SK-N-SH (cell line): ENCODE data around the gene ADAMTS17. TPM values are rescaled to one million over a fixed set of nuclear protein-coding genes. Genes with fewer than 3 reads are reported as not detected.

ENCODE experiments used
- CTCF ChIA-PET: fragments of 300-600, 350-600 bp; formaldehyde crosslinking; extraction: SDS; loops from one replicate; lab custom pipeline; 2021; lab: Yijun Ruan, JAX
- POLR2A ChIA-PET: fragments of 350-600 bp; sonication (Branson Sonifier 250); formaldehyde crosslinking; extraction: SDS; loops from one replicate; lab custom pipeline; 2020; ENCODE audit warnings: antibody characterized with exemption, inconsistent platforms; lab: Yijun Ruan, JAX
- DNase-seq: peaks from one replicate; pipeline ENCODE4 v3.0.0; 2012
- H2AFZ ChIP-seq: fragments of 200-600 bp; sonication (generic); 2 replicates; pipeline ENCODE4 v1.8.1; 2016; ENCODE audit warnings: antibody characterized with exemption, mild to moderate bottlenecking, low read depth
- H3F3A ChIP-seq: fragments of 200-600 bp; sonication (generic); replicated peaks from 2 replicates; pipeline ENCODE3; 2016; ENCODE audit warnings: antibody characterized with exemption, mild to moderate bottlenecking; ENCODE audit not compliant: insufficient read depth
- H3K27ac ChIP-seq, 2 experiments: fragments of 200-500 bp in 1 of 2; fragments of 200-600 bp in 1 of 2; sonication (Bioruptor generic) in 1 of 2; sonication (generic), shearing (Covaris generic) in 1 of 2; 2 replicates each; pipeline versions ENCODE4 v1.5.1 to v1.6.1; 2014 to 2016; ENCODE audit warnings: low read depth in 2 of 2, inconsistent platforms in 1 of 2, low read length in 1 of 2, mild to moderate bottlenecking in 1 of 2, mixed read lengths in 1 of 2
- H3K27me3 ChIP-seq: fragments of 200-600 bp; sonication (generic), shearing (Covaris generic); 2 replicates; pipeline ENCODE4 v1.6.1; 2016; ENCODE audit warnings: mixed run types; ENCODE audit not compliant: insufficient read depth
- H3K36me3 ChIP-seq, 2 experiments: fragments of 200-500 bp in 1 of 2; fragments of 200-600 bp in 1 of 2; sonication (Bioruptor generic) in 1 of 2; sonication (generic) in 1 of 2; replicated peaks in 1 of 2; 2 replicates each; pipeline versions ENCODE3 to v1.5.1; 2014 to 2016; ENCODE audit warnings: low read length in 1 of 2, mild to moderate bottlenecking in 1 of 2; ENCODE audit not compliant: insufficient read depth in 2 of 2, control insufficient read depth in 1 of 2
- H3K4me1 ChIP-seq, 2 experiments: fragments of 200-500 bp in 1 of 2; fragments of 200-600 bp in 1 of 2; sonication (Bioruptor generic) in 1 of 2; sonication (generic), shearing (Covaris generic) in 1 of 2; 2 replicates each; pipeline versions ENCODE4 v1.5.1 to v1.6.1; 2014 to 2016; ENCODE audit warnings: low read depth in 1 of 2, low read length in 1 of 2, mixed run types in 1 of 2; ENCODE audit not compliant: insufficient read depth in 2 of 2, control insufficient read depth in 1 of 2
- H3K4me2 ChIP-seq: fragments of 200-600 bp; sonication (generic), shearing (Covaris generic); 2 replicates; pipeline ENCODE4 v1.6.1; 2017; ENCODE audit warnings: mixed run types
- H3K4me3 ChIP-seq, 2 experiments: fragments of 200-500 bp in 1 of 2; fragments of 200-600 bp in 1 of 2; sonication (Bioruptor generic) in 1 of 2; sonication (generic), shearing (Covaris generic) in 1 of 2; 2 replicates each; pipeline versions ENCODE4 v1.5.1 to v1.8.1; 2014 to 2016; ENCODE audit warnings: low read depth in 2 of 2, inconsistent platforms in 1 of 2, low read length in 1 of 2, mild to moderate bottlenecking in 1 of 2, mixed read lengths in 1 of 2, moderate library complexity in 1 of 2
- H3K79me2 ChIP-seq: fragments of 200-600 bp; sonication (generic); 2 replicates; pipeline ENCODE4 v1.8.1; 2017; ENCODE audit warnings: mild to moderate bottlenecking; ENCODE audit not compliant: insufficient read depth
- H3K9ac ChIP-seq: fragments of 200-600 bp; sonication (generic); 2 replicates; pipeline ENCODE4 v1.6.1; 2017; ENCODE audit warnings: mixed run types
- H3K9me2 ChIP-seq: fragments of 200-600 bp; sonication (generic); 2 replicates; pipeline ENCODE4 v1.6.1; 2017; ENCODE audit warnings: mixed run types
- H3K9me3 ChIP-seq: fragments of 200-600 bp; sonication (generic); 2 replicates; pipeline ENCODE4 v1.6.1; 2017; ENCODE audit warnings: mixed run types, mild to moderate bottlenecking, moderate library complexity
- H4K20me1 ChIP-seq: fragments of 200-600 bp; sonication (generic); 2 replicates; pipeline ENCODE4 v1.6.1; 2017; ENCODE audit warnings: mild to moderate bottlenecking, mixed run types; ENCODE audit not compliant: insufficient read depth
- FOXJ3 ChIP-seq: sonication (generic); formaldehyde crosslinking; IDR thresholded peaks from 2 replicates; pipeline ENCODE4 v1.5.1; 2020; ENCODE audit warnings: mild to moderate bottlenecking, missing genetic modification reagents
- GABPA ChIP-seq: IDR thresholded peaks from 2 replicates; pipeline ENCODE4 v1.4.0; 2012; ENCODE audit warnings: low read depth, mild to moderate bottlenecking
- RAD21 ChIP-seq: IDR thresholded peaks from 2 replicates; pipeline ENCODE4 v1.6.1; 2012; ENCODE audit warnings: mild to moderate bottlenecking, low read length
- RCOR1 ChIP-seq: fragments of 150-350 bp; IDR thresholded peaks from 2 replicates; pipeline ENCODE4 v1.6.1; 2017; ENCODE audit warnings: antibody characterized with exemption, low read length
- WGBS: methylation state at CpG from one replicate; pipeline ENCODE4 v1.1.6; 2017; ENCODE audit warnings: low lambda C conversion rate; 5-methylcytosine and 5-hydroxymethylcytosine counted together
- polyA plus RNA-seq, 3 experiments: library from polyadenylated mRNA; depleted of rRNA; stranded (reverse); fragments of >200 nt; gene quantifications; 2 replicates each; pipeline ENCODE4 v1.2.3, GENCODE V29; 2012
- TF ChIP-seq, protein P1 (sequence below): IDR thresholded peaks from 2 replicates; pipeline ENCODE4 v1.4.0; 2012; ENCODE audit warnings: low read depth
- TF ChIP-seq, protein P2 (sequence below): IDR thresholded peaks from 2 replicates; pipeline ENCODE4 v1.6.1; 2012; ENCODE audit warnings: mild to moderate bottlenecking, low read depth, low read length, moderate library complexity

The ADAMTS17 gene
- polyA plus RNA-seq, 1 of the 3 experiments (the other 2 are of a cell fraction) = not detected

DNA sequence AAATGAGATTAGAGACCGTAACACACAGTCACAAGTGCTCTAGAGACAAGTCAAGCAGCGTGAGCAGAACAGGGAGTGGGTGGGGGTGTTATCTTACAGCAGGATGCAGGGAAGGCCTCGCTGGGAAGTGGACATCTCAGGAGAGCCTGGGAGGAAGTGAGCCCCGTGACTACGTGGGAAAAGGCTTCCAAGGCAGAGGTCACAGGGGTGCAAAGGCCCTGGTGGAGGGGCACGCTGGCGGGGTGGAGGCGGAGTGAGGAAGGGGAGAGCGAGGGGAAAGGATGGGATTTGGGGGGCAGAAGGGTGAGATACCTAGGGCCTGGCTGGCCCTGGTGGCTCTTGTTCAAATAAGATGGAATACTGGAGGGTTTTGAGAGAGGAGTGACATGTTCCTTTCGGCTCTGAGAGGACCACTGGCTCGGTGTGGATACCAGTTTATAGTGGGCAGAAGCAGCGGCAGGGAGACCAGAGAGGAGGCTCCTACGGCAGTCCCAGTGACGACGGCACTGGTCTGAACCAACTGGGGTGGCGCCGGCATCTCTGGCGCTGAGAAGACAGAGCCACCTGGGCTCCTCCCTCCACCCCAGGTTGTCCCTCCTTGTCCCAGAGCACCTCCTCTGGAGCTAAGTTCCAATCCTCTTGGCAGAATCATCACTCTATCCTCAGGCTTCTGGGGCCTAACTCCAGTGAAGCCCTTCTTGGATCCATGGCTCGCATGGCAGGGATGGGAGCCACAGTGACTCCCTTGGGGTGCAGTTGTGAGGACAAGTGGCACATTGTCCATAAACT, 342.3 kb downstream of the ADAMTS17 start:
- no peaks in the 10 kb centered on the region for H3K27me3 ChIP-seq
- TF ChIP-seq, protein P1, sequence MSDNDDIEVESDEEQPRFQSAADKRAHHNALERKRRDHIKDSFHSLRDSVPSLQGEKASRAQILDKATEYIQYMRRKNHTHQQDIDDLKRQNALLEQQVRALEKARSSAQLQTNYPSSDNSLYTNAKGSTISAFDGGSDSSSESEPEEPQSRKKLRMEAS = no peak
- TF ChIP-seq RAD21 (no peak), GABPA (no peak), RCOR1 (no peak)
- TF ChIP-seq, all 33 proteins: peak for 0
- no peaks in the 10 kb centered on the region for H3F3A ChIP-seq
- no peaks in the 10 kb centered on the region for H4K20me1 ChIP-seq
- no peaks in the 10 kb centered on the region for H3K9me3 ChIP-seq
- H3K4me1 ChIP-seq = peaks cover 0 to 24% of the 10 kb centered on the region in 2 experiments; a peak in 2 of 4 replicates
- no peak overlapping the region for H3K4me2 ChIP-seq
- no peak for DNase-seq
- no peaks in the 10 kb centered on the region for H3K9me2 ChIP-seq
- 53% methylated on average over 19 of the region's 19 CpGs for WGBS
- POLR2A ChIA-PET = no interaction called here
- H3K9ac ChIP-seq = no peak overlapping the region
- no peaks in the 10 kb centered on the region for H3K79me2 ChIP-seq
- no peak overlapping the region for H3K27ac ChIP-seq
- CTCF ChIA-PET = interaction anchor here (0.9 to 1.3 kb wide), 3 partner anchors 11 to 343 kb away, joined by 3 read pairs; no protein-coding TSS in a partner anchor
- no peaks in the 10 kb centered on the region for H3K36me3 ChIP-seq
- no peak overlapping the region for H2AFZ ChIP-seq
- H3K4me3 ChIP-seq = no peak overlapping the region

DNA sequence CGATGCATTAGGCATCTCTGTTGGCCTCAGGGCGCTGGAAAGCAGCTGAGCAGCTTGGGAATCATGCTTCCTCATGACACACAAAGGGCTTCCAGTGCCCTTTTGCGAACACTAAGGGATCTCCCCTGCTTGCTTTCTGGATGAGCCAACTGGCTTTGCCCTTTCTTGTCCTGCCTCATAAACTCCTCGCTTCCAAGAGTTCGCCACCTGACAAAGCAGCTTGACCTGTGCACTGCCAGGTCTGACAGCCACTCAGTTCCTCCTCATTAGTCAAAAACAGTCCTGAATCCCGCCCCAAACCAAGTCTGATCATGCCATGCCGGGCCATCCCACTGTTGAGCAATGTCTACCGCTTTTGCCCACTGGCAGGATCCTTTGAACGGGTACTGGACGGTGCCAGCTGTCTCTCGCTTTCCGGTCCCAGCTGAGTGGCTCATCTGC, 343.1 kb downstream of the ADAMTS17 start:
- 43% methylated on average over 12 of the region's 12 CpGs for WGBS
- H3K9me3 ChIP-seq = no peaks in the 10 kb centered on the region
- no peak overlapping the region for H2AFZ ChIP-seq
- no peaks in the 10 kb centered on the region for H3K79me2 ChIP-seq
- ChIA-PET CTCF (no interaction called here), POLR2A (no interaction called here)
- no peak overlapping the region for H3K4me3 ChIP-seq
- no peak overlapping the region for H3K9ac ChIP-seq
- no peak overlapping the region for H3K4me2 ChIP-seq
- no peak overlapping the region for H3K27ac ChIP-seq
- DNase-seq = no peak
- TF ChIP-seq FOXJ3 (CRISPR knock-in tag) = no peak
- TF ChIP-seq, protein P2, sequence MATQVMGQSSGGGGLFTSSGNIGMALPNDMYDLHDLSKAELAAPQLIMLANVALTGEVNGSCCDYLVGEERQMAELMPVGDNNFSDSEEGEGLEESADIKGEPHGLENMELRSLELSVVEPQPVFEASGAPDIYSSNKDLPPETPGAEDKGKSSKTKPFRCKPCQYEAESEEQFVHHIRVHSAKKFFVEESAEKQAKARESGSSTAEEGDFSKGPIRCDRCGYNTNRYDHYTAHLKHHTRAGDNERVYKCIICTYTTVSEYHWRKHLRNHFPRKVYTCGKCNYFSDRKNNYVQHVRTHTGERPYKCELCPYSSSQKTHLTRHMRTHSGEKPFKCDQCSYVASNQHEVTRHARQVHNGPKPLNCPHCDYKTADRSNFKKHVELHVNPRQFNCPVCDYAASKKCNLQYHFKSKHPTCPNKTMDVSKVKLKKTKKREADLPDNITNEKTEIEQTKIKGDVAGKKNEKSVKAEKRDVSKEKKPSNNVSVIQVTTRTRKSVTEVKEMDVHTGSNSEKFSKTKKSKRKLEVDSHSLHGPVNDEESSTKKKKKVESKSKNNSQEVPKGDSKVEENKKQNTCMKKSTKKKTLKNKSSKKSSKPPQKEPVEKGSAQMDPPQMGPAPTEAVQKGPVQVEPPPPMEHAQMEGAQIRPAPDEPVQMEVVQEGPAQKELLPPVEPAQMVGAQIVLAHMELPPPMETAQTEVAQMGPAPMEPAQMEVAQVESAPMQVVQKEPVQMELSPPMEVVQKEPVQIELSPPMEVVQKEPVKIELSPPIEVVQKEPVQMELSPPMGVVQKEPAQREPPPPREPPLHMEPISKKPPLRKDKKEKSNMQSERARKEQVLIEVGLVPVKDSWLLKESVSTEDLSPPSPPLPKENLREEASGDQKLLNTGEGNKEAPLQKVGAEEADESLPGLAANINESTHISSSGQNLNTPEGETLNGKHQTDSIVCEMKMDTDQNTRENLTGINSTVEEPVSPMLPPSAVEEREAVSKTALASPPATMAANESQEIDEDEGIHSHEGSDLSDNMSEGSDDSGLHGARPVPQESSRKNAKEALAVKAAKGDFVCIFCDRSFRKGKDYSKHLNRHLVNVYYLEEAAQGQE = no peak
- no peaks in the 10 kb centered on the region for H3K27me3 ChIP-seq
- H3K36me3 ChIP-seq = no peaks in the 10 kb centered on the region
- no peaks in the 10 kb centered on the region for H3F3A ChIP-seq
- no peaks in the 10 kb centered on the region for H3K9me2 ChIP-seq
- H4K20me1 ChIP-seq = no peaks in the 10 kb centered on the region
- peaks cover 0 to 24% of the 10 kb centered on the region in 2 experiments; a peak in 2 of 4 replicates for H3K4me1 ChIP-seq
